HFFc6 (cell line): ENCODE results near the gene WNT3A. TPM values are rescaled to one million over a fixed set of nuclear protein-coding genes. Genes with fewer than 3 reads are reported as not detected.
"Not testable (repeated sequence)": the region's sequence is repeated elsewhere in the genome, so short reads cannot be mapped to it uniquely, and the experiment has no call there.

ENCODE experiments used
- DNase-seq: peaks from one replicate; pipeline ENCODE4 v3.0.0-alpha.2; 2018
- H3K27ac Mint-ChIP-seq: 2 replicates; pipeline ENCODE4 v1.8.0; 2020; ENCODE audit warnings: mild to moderate bottlenecking, mixed read lengths
- H3K27me3 Mint-ChIP-seq: 2 replicates; pipeline ENCODE4 v1.8.0; 2021; ENCODE audit warnings: mild to moderate bottlenecking, moderate library complexity, mixed read lengths; ENCODE audit not compliant: insufficient read depth
- H3K36me3 Mint-ChIP-seq: 2 replicates; pipeline ENCODE4 v1.8.0; 2021; ENCODE audit warnings: low read depth, mixed read lengths
- H3K4me1 Mint-ChIP-seq: 2 replicates; pipeline ENCODE4 v1.8.0; 2020; ENCODE audit warnings: low read depth, mixed read lengths
- H3K4me3 Mint-ChIP-seq: 2 replicates; pipeline ENCODE4 v1.8.0; 2020; ENCODE audit warnings: mild to moderate bottlenecking, moderate library complexity, mixed read lengths
- H3K9me3 Mint-ChIP-seq: 2 replicates; pipeline ENCODE4 v1.8.0; 2020; ENCODE audit warnings: mild to moderate bottlenecking, mixed read lengths
- CTCF ChIP-seq: fragments of 200-600 bp; sonication (generic); IDR thresholded peaks from 2 replicates; pipeline ENCODE4 v1.5.0; 2021; ENCODE audit warnings: antibody characterized with exemption, mild to moderate bottlenecking
- total RNA-seq, 6 experiments: library from RNA; stranded (reverse); fragmentation: NEBNext Ultra II Directional; extraction: Animal tissue kit (Norgen Biotek cat#: 25700); gene quantifications; 2 replicates in 1 of 6; 3 replicates in 5 of 6; pipeline ENCODE4 v1.2.3, GENCODE V29; 2021

The WNT3A gene
- total RNA-seq, 6 experiments from 2014 or later, result not detected

- peak; percentile 35; the same call in 1 of the 2 replicates for TF ChIP-seq CTCF
- not testable (repeated sequence) for H3K27me3 Mint-ChIP-seq, H3K9me3 Mint-ChIP-seq, H3K4me1 Mint-ChIP-seq, H3K27ac Mint-ChIP-seq, H3K36me3 Mint-ChIP-seq, H3K4me3 Mint-ChIP-seq
- DNase-seq, result peak; percentile 30
These were observed 39.0 kb upstream of the WNT3A start for GRCh38 chr1:227967815-227968214.

- H3K36me3 Mint-ChIP-seq, H3K9me3 Mint-ChIP-seq, DNase-seq, H3K27ac Mint-ChIP-seq, H3K4me3 Mint-ChIP-seq, H3K4me1 Mint-ChIP-seq, H3K27me3 Mint-ChIP-seq: not testable (repeated sequence)
These were observed 36.5 kb upstream of the WNT3A start for GRCh38 chr1:227970076-227970995.

- H3K27ac Mint-ChIP-seq, H3K9me3 Mint-ChIP-seq, H3K27me3 Mint-ChIP-seq, H3K36me3 Mint-ChIP-seq, H3K4me1 Mint-ChIP-seq, H3K4me3 Mint-ChIP-seq, DNase-seq: not testable (repeated sequence)
These were observed 35.6 kb upstream of the WNT3A start for GRCh38 chr1:227971216-227971615.

GRCh38 chr1:227971643-227972282, 35.0 kb upstream of the WNT3A start:
- H3K36me3 Mint-ChIP-seq, H3K9me3 Mint-ChIP-seq, H3K27me3 Mint-ChIP-seq, H3K4me1 Mint-ChIP-seq, H3K4me3 Mint-ChIP-seq, H3K27ac Mint-ChIP-seq, DNase-seq: not testable (repeated sequence)

GRCh38 chr1:227972283-227972679, 34.5 kb upstream of the WNT3A start:
- H3K27me3 Mint-ChIP-seq, H3K36me3 Mint-ChIP-seq, H3K4me3 Mint-ChIP-seq, DNase-seq, H3K4me1 Mint-ChIP-seq, H3K9me3 Mint-ChIP-seq, H3K27ac Mint-ChIP-seq: not testable (repeated sequence)

- not testable (repeated sequence) for H3K27me3 Mint-ChIP-seq, H3K9me3 Mint-ChIP-seq, DNase-seq, H3K27ac Mint-ChIP-seq, H3K4me3 Mint-ChIP-seq, H3K4me1 Mint-ChIP-seq, H3K36me3 Mint-ChIP-seq
These were observed 33.9 kb upstream of the WNT3A start for GRCh38 chr1:227972843-227973374.

- not testable (repeated sequence) for H3K27ac Mint-ChIP-seq, H3K27me3 Mint-ChIP-seq, H3K4me1 Mint-ChIP-seq, H3K36me3 Mint-ChIP-seq, H3K9me3 Mint-ChIP-seq, H3K4me3 Mint-ChIP-seq, DNase-seq
These were observed 33.0 kb upstream of the WNT3A start for GRCh38 chr1:227973724-227974288.

- H3K4me1 Mint-ChIP-seq, H3K27me3 Mint-ChIP-seq, H3K36me3 Mint-ChIP-seq: not testable (repeated sequence)
These were observed 31.1 kb upstream of the WNT3A start for GRCh38 chr1:227975583-227976283.

More at GRCh38 chr1:227975583-227976283, 31.1 kb upstream of the WNT3A start:
- H3K27ac Mint-ChIP-seq, H3K4me3 Mint-ChIP-seq, H3K9me3 Mint-ChIP-seq, DNase-seq: not testable (repeated sequence)
